Measurements from ENCODE around the gene AFMID. TPM values are rescaled to one million over a fixed set of nuclear protein-coding genes. Genes with fewer than 3 reads are reported as not detected.

Gene AFMID
- total and polyA plus RNA-seq, 2 of the 8 experiments (the other 6 are each of a cell fraction or from before 2014, with no cell fraction given), result 49.0 to 53.0 TPM

DNA sequence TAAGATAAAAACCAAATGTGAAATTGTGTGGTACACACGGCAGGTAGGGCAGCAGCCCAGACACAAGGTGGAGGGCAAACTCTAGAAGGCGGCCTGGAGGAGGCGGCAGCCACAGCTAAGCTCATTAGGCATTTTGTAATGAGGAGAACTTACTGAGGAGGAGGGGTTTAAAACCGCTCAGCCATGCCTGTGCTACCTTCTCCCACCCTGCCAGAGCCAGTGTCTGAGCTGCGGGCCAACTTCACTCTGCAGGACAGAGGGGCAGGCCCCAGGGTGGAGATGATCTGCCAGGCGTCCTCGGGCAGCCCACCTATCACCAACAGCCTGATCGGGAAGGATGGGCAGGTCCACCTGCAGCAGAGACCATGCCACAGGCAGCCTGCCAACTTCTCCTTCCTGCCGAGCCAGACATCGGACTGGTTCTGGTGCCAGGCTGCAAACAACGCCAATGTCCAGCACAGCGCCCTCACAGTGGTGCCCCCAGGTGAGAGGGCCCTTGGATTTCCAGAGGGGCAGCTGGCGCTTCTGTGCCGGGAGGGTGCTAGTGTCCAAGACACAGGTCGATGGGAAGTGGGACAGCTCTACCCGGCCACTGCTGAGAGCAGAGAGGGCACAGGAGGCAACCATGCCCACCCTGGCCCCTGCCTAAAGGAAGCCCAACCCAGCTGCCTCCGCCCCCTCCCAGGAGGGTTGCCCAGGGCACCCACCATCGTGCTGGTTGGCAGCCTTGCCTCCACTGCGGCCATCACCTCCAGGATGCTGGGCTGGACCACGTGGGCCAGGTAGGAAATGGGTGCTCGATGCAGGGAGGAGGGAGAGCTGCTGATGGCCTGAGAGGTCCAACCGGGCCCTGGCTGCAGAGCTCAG lies 23.0 kb upstream of the AFMID start:
- 89% methylated on average over 21 of the region's 22 CpGs; no CpG with 5 or more reads in 1 of the 2 experiments for WGBS, 2 experiments (ENCODE audit: extremely low coverage in 1 of 2, insufficient coverage in 1 of 2, insufficient read length in 1 of 2, insufficient replicate concordance in 2 of 2, low coverage in 1 of 2, low lambda C conversion rate in 2 of 2, missing lambda C conversion rate in 1 of 2)
- H4K20me1 ChIP-seq (replicated peaks in 1 of 2; ENCODE audit: control insufficient read depth in 1 of 2, insufficient read depth in 2 of 2, low read length in 2 of 2), result no peaks in the 10 kb centered on the region

More for the DNA sequence above, 23.0 kb upstream of the AFMID start:
- Histone ChIP-seq H2BK12ac (ENCODE audit: low read depth, low read length) (no peak overlapping the region), H3K4me1 (replicated peaks in 1 of 4; ENCODE audit: control insufficient read depth in 3 of 4, insufficient read depth in 4 of 4, low read length in 3 of 4) (peaks cover 0 to 12% (median 6%) of the 10 kb centered on the region in 4 experiments; a peak in 6 of 7 replicates), H3K56ac (replicated peaks; ENCODE audit: insufficient read length, low read depth, low read length) (no peak overlapping the region), H3K4me3 (ENCODE audit: extremely low read depth in 1 of 4, insufficient read depth in 2 of 4, low read depth in 3 of 4, low read length in 4 of 4) (no peak overlapping the region), H3K79me2 (ENCODE audit: control insufficient read depth in 1 of 2, insufficient read depth in 2 of 2, low read length in 2 of 2) (no peaks in the 10 kb centered on the region), H2BK15ac (ENCODE audit: low read length) (0 out of 2 replicates have a peak overlapping the region, but pooled peaks have one; percentile 40), H3K4ac (replicated peaks; ENCODE audit: insufficient read length, low read depth, low read length) (no peak overlapping the region), H2AK5ac (ENCODE audit: low read depth, low read length) (no peak overlapping the region), H2AFZ (ENCODE audit: low read length) (no peak overlapping the region), H3K23me2 (ENCODE audit: low read depth, low read length) (peaks cover 3% of the 10 kb centered on the region; the same call in 1 of the 2 replicates), H2BK5ac (ENCODE audit: low read depth, low read length) (no peak overlapping the region), H3K36me3 (ENCODE audit: control insufficient read depth in 2 of 4, insufficient read depth in 4 of 4, low read length in 3 of 4) (no peaks in the 10 kb centered on the region; a peak in 1 of 8 replicates), H3K18ac (ENCODE audit: extremely low read depth, low read length) (no peak overlapping the region), H4K5ac (ENCODE audit: insufficient read length, low read depth, low read length) (no peak overlapping the region), H3K79me1 (ENCODE audit: low read depth, low read length) (no peaks in the 10 kb centered on the region), H3K27ac (ENCODE audit: low read depth, low read length) (no peak overlapping the region), H3K4me2 (ENCODE audit: insufficient read depth in 1 of 2, low read depth in 2 of 2, low read length in 2 of 2) (no peak overlapping the region), H4K8ac (ENCODE audit: extremely low read depth, insufficient read depth, low read length) (peak overlapping the region; percentile 35; the same call in 1 of the 2 replicates), H2BK20ac (ENCODE audit: low read length) (no peak overlapping the region), H3K27me3 (replicated peaks in 1 of 4; ENCODE audit: control insufficient read depth in 3 of 4, extremely low read depth in 1 of 4, insufficient read depth in 3 of 4, low read length in 3 of 4) (no peaks in the 10 kb centered on the region), H3K14ac (ENCODE audit: insufficient read length) (no peak overlapping the region), H3K23ac (ENCODE audit: insufficient read length) (no peak overlapping the region), H3K9ac (replicated peaks in 1 of 4; ENCODE audit: extremely low read depth in 1 of 4, low read depth in 3 of 4, low read length in 3 of 4) (no peak overlapping the region), H4K91ac (replicated peaks; ENCODE audit: insufficient read length, low read length) (no peak overlapping the region), H3K9me3 (ENCODE audit: insufficient read depth in 2 of 2, low read depth in 1 of 2, low read length in 1 of 2) (no peaks in the 10 kb centered on the region), H2BK120ac (replicated peaks; ENCODE audit: low read depth, low read length) (no peak overlapping the region)
- POLR2A ChIA-PET (ENCODE audit: partially characterized antibody), result interaction anchor here (1.0 kb wide), 4 partner anchors 13 to 62 kb away, joined by 3 to 7 read pairs (median 4); partner anchors contain the start of genes AFMID and TK1
- CTCF ChIA-PET (ENCODE audit: partially characterized antibody), result interaction anchor here (0.7 to 4.7 kb wide), 6 partner anchors 11 to 87 kb away, joined by 3 to 27 read pairs (median 4); no protein-coding TSS in a partner anchor
- no peak for DNase-seq (ENCODE audit: low read depth in 1 of 2, low spot score in 2 of 2)
- FAIRE-seq, result no peak

All from H1 (cell line).